ENCODE results near the gene PDE4D.

PDE4D gene

DNA sequence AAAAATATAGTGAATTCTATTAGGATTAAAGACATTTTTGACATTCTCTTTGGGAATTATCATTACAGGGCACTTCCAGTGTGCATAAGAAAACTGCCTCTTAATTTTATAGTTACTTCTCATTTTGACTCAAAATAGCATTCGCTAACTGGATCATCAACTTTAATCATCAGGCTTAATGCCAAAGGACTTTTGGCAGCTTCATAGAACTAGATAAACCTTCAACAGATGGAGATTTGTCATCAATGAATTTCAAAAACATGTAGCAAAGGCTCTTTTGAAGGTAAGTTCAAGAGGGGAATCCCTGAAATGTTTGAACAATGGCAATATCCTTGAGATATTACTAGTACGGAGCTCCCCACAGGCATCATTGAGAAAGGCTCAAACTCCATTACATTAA lies 447.2 kb downstream of the PDE4D start:
- TF ChIP-seq, protein P1, sequence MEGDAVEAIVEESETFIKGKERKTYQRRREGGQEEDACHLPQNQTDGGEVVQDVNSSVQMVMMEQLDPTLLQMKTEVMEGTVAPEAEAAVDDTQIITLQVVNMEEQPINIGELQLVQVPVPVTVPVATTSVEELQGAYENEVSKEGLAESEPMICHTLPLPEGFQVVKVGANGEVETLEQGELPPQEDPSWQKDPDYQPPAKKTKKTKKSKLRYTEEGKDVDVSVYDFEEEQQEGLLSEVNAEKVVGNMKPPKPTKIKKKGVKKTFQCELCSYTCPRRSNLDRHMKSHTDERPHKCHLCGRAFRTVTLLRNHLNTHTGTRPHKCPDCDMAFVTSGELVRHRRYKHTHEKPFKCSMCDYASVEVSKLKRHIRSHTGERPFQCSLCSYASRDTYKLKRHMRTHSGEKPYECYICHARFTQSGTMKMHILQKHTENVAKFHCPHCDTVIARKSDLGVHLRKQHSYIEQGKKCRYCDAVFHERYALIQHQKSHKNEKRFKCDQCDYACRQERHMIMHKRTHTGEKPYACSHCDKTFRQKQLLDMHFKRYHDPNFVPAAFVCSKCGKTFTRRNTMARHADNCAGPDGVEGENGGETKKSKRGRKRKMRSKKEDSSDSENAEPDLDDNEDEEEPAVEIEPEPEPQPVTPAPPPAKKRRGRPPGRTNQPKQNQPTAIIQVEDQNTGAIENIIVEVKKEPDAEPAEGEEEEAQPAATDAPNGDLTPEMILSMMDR (IDR thresholded peaks at IDR 0.05): no peak
- no peak for DNase-seq (ENCODE audit: low spot score)

DNA sequence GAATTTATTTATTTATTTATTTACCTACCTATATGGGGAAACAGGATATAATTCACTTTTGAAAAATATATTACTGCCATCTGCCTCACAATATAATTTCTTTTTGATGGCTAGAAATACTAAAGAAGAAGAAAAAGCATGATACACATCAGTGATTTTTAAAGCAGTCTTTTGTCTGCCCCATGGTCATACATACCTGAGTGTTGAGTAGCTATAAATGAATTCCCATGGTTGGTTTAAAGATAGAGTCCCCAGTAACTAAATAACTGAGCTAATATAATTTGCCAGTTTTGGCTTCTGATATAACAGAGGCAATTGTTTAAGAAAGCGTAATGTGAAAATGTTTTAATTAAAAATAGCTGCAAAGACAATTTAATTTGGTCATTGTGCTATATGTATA lies 447.8 kb downstream of the PDE4D start:
- TF ChIP-seq, protein P1 (IDR thresholded peaks at IDR 0.05): no peak
- Histone ChIP-seq H3K4me3 (no peak overlapping the region), H3K27ac (no peak overlapping the region)
- DNase-seq (ENCODE audit: low spot score): no peak

More for the DNA sequence above, 447.2 kb downstream of the PDE4D start:
- no peak overlapping the region for H3K27ac ChIP-seq
- no peak overlapping the region for H3K4me3 ChIP-seq

DNA sequence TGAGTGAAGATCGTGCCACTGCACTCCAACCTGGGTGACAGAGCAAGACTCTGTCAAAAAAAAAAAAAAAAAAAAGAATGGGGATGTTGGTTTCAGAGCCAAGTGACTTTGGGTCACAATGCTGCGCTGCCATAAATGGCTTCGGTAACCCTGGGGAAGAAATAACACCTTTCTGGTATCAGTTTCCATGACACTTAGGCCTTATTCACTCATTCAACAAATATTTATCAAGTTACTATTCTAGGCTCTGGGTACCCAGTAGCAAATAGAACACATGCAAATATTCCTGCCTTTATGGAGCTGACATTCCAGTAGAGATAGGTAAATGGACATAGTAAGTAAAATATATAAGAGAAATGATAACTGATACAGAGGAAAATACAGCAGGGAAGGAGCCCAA lies 454.2 kb downstream of the PDE4D start:
- no peak for DNase-seq (ENCODE audit: low spot score)
- H3K4me3 ChIP-seq: no peak overlapping the region
- H3K27ac ChIP-seq: no peak overlapping the region
- TF ChIP-seq, protein P1 (IDR thresholded peaks at IDR 0.05): no peak

DNA sequence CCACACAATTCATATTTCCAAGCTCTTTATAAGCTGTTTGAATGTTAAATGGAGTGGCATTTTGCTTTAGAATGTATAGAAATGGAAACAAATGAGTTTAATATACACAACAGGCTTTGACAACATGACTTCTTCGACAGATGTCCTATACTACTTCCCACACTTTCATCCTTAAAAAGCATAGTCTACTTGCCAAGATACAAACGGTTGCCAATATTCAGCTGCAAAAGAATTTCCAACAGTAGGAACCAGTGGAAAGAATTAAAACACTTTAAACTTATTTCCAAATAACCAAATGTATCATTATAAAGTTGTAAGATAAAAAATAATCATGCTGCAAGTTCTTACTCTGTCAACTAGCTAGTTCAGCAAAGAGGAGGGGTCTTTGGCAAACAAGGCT lies 456.4 kb downstream of the PDE4D start:
- no peak overlapping the region for H3K27ac ChIP-seq
- H3K4me3 ChIP-seq: no peak overlapping the region
- TF ChIP-seq, protein P1 (IDR thresholded peaks at IDR 0.05): no peak
- no peak for DNase-seq (ENCODE audit: low spot score)

DNA sequence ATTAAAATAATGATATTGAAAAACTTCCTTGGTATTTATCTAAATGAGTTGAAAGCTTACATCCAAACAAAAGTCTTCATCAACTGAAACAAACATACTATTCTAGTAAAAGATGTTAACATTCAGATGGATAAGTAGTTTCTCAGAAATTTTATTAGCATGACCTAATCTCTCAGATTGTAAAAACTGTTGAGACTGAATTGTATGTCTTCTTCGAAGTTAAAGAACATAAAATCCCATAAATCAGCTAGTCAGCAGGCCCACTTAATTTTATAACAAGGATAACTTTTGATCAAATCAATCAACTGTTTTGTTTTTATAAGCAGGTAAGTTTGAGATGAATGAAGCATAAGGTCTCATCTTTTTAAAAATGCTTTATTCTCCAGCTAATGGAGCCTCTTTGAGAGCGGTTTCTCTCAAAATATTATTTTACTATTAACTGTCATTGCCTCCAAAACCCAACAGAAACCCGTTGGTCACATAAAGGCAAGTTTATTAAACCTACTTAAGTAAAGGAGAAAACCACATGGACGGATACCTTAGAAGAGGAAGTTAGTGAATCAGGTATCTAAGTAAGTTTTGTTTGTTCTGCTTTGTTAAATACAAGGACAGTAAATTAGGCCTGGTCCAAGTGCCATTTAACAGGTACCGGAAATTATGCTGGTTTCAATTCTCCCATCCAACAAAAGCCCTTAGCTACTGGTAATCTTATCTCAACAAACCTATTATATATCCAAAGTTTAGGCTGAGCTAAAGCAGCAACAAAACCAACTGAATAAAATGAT lies 457.0 kb downstream of the PDE4D start:
- DNase-seq (ENCODE audit: low spot score): no peak
- H3K4me3 ChIP-seq: no peak overlapping the region
- H3K27ac ChIP-seq: no peak overlapping the region
- TF ChIP-seq, protein P1 (IDR thresholded peaks at IDR 0.05): no peak

DNA sequence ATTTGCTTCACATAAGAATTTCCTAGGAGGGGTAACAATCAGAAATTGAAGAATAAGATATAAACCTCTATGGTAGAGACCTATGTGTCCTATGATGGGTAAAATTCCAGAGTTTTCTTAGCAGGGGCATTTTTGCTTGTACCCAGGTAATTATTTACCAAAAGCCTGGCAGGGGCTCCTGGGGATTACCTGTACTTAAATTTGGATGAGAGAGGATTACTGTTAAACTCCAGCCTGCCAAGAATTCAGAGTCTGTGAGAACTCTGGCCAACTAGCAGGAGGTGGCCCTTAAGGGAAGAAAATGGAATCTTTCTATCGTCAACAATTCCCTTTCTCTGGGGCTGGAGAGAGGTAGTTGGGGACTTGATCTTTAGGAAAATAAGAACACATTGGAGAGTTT lies 460.4 kb downstream of the PDE4D start:
- no peak for DNase-seq (ENCODE audit: low spot score)
- TF ChIP-seq, protein P1 (IDR thresholded peaks at IDR 0.05): no peak
- no peak overlapping the region for H3K27ac ChIP-seq
- no peak overlapping the region for H3K4me3 ChIP-seq

DNA sequence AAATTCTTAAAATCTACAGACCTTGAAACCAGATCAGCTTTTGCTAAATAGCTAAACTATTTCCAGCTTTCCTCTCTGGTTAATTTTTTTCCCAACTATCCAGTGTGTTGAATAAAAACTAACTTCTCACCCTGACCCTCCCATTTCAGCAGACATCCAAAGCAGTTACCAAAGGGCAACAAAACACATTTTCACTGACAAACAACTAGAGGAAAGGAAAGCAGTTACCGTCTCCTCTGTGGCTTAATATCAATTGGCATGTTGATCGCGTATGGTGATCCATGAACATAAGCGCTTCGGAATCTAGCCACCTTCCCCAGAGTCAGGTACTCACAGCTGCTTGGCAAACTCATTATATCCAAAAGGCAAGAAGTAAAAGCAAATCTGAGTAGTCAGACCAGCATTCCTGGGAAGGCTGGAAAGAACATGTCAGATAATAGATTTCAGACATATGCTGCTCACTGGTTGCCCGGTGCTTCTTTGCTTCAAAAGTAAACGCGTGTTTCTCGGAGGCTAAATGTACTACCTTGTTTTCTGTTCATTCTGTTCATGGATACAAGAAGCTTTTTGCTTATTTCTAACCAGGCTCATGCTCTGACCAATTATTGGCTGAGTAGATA lies 463.4 kb downstream of the PDE4D start:
- H3K4me3 ChIP-seq: no peak overlapping the region
- no peak overlapping the region for H3K27ac ChIP-seq
- no peak for DNase-seq (ENCODE audit: low spot score)
- TF ChIP-seq, protein P1 (IDR thresholded peaks at IDR 0.05): no peak
